HepG2 (cell line): ENCODE measurements around the gene SSBP1. TPM values are rescaled to one million over a fixed set of nuclear protein-coding genes. Genes with fewer than 3 reads are reported as not detected.

Experiments
- ELF1 ChIP-seq: sonication (generic); formaldehyde crosslinking; IDR thresholded peaks from 2 replicates; pipeline ENCODE4 v1.4.0; 2020; ENCODE audit warnings: missing genetic modification reagents
- FOXA3 ChIP-seq: IDR thresholded peaks from 2 replicates; pipeline ENCODE4 v1.6.1; 2016; ENCODE audit warnings: missing genetic modification reagents, missing compliant biosample characterization
- GFI1 ChIP-seq: sonication (generic); formaldehyde crosslinking; IDR thresholded peaks from 2 replicates; pipeline ENCODE4 v1.5.0; 2020; ENCODE audit warnings: missing genetic modification reagents, mild to moderate bottlenecking, borderline replicate concordance
- GTF2F1 ChIP-seq: fragments of 150-350 bp; IDR thresholded peaks from 2 replicates; pipeline ENCODE4 v1.6.1; 2014; ENCODE audit warnings: low read length
- HMGA1 ChIP-seq: sonication (generic); formaldehyde crosslinking; conservative IDR thresholded peaks from 2 replicates; pipeline ENCODE4 v1.4.0; 2020; ENCODE audit warnings: missing genetic modification reagents
- KDM1A ChIP-seq: IDR thresholded peaks from 2 replicates; pipeline ENCODE4 v1.6.1; 2016; ENCODE audit warnings: missing compliant biosample characterization
- KLF9 ChIP-seq: IDR thresholded peaks from 2 replicates; pipeline ENCODE4 v1.6.1; 2016; ENCODE audit warnings: low read depth
- NONO ChIP-seq, 2 experiments: fragments of 450-650 bp in 1 of 2; sonication (generic) in 1 of 2; formaldehyde crosslinking in 1 of 2; IDR thresholded peaks in 1 of 2; conservative IDR thresholded peaks in 1 of 2; 2 replicates each; pipeline versions ENCODE4 v1.6.1 to v1.8.0; 2017 to 2022; ENCODE audit warnings: mild to moderate bottlenecking in 1 of 2, missing genetic modification reagents in 1 of 2, moderate library complexity in 1 of 2
- SIN3A ChIP-seq: IDR thresholded peaks from 2 replicates; pipeline ENCODE4 v1.6.1; 2011; ENCODE audit warnings: low read depth, mild to moderate bottlenecking, control low read depth, low read length, borderline replicate concordance
- SMARCC2 ChIP-seq: fragments of 450-650 bp; IDR thresholded peaks from 2 replicates; pipeline ENCODE4 v1.6.1; 2017; ENCODE audit warnings: antibody characterized with exemption, mild to moderate bottlenecking
- SOX5 ChIP-seq: IDR thresholded peaks from 2 replicates; pipeline ENCODE4 v1.6.1; 2016; ENCODE audit warnings: borderline replicate concordance
- SP5 ChIP-seq: IDR thresholded peaks from 2 replicates; pipeline ENCODE4 v1.6.1; 2016; ENCODE audit warnings: low read depth, borderline replicate concordance
- TCF7 ChIP-seq: sonication (generic); IDR thresholded peaks from 2 replicates; pipeline ENCODE4 v1.6.1; 2016; ENCODE audit warnings: antibody characterized with exemption, low read depth
- ZMYM3 ChIP-seq: sonication (generic); formaldehyde crosslinking; IDR thresholded peaks from 2 replicates; pipeline ENCODE4 v1.5.1; 2020; ENCODE audit warnings: mild to moderate bottlenecking, missing genetic modification reagents
- ZNF142 ChIP-seq: sonication (generic); formaldehyde crosslinking; IDR thresholded peaks from 2 replicates; pipeline ENCODE4 v1.4.0; 2020; ENCODE audit warnings: missing genetic modification reagents
- ZNF350 ChIP-seq: sonication (generic); formaldehyde crosslinking; IDR thresholded peaks from 2 replicates; pipeline ENCODE4 v1.4.0; 2020; ENCODE audit warnings: mild to moderate bottlenecking, low read depth, missing genetic modification reagents, borderline replicate concordance
- ZNF589 ChIP-seq: sonication (generic); formaldehyde crosslinking; conservative IDR thresholded peaks from 2 replicates; pipeline ENCODE4 v1.8.0; 2022; ENCODE audit warnings: mild to moderate bottlenecking, moderate library complexity, missing genetic modification reagents
- ZNF891 ChIP-seq: sonication (generic); formaldehyde crosslinking; IDR thresholded peaks from 2 replicates; pipeline ENCODE4 v1.5.0; 2020; ENCODE audit warnings: mild to moderate bottlenecking, missing genetic modification reagents
- polyA plus RNA-seq, 8 experiments: library from polyadenylated mRNA; depleted of rRNA in 3 of 8; stranded (reverse) in 7 of 8; unstranded in 1 of 8; fragments of >200 nt; fragmentation: Illumina TruSeq in 4 of 8; extraction: Trizol in 4 of 8; gene quantifications; 2 replicates each; pipeline versions ENCODE4 v1.2.1 to v1.2.3, GENCODE V29; 2011 to 2016; ENCODE audit warnings: low read depth in 4 of 8, missing spikeins in 1 of 8, mixed read lengths in 1 of 8; ENCODE audit not compliant: insufficient read depth in 1 of 8
- total RNA-seq, 5 experiments: library from RNA; depleted of rRNA; stranded (reverse); fragments of >200 nt; fragmentation: Illumina TruSeq; extraction: Trizol; gene quantifications; 2 replicates each; pipeline ENCODE4 v1.2.3, GENCODE V29; 2016; ENCODE audit warnings: low read depth in 1 of 5
- TF ChIP-seq, protein P1 (sequence below): IDR thresholded peaks from 2 replicates; pipeline ENCODE4 v1.6.1; 2016; ENCODE audit warnings: control low read depth
- TF ChIP-seq, protein P2 (sequence below): sonication (generic); formaldehyde crosslinking; IDR thresholded peaks from 2 replicates; pipeline ENCODE4 v1.8.1; 2023; ENCODE audit warnings: mild to moderate bottlenecking, missing genetic modification reagents, borderline replicate concordance

Gene SSBP1
- total and polyA plus RNA-seq, 2 of the 13 experiments (the other 11 are each of a cell fraction or from before 2014, with no cell fraction given), result 64.4 to 254 TPM

DNA sequence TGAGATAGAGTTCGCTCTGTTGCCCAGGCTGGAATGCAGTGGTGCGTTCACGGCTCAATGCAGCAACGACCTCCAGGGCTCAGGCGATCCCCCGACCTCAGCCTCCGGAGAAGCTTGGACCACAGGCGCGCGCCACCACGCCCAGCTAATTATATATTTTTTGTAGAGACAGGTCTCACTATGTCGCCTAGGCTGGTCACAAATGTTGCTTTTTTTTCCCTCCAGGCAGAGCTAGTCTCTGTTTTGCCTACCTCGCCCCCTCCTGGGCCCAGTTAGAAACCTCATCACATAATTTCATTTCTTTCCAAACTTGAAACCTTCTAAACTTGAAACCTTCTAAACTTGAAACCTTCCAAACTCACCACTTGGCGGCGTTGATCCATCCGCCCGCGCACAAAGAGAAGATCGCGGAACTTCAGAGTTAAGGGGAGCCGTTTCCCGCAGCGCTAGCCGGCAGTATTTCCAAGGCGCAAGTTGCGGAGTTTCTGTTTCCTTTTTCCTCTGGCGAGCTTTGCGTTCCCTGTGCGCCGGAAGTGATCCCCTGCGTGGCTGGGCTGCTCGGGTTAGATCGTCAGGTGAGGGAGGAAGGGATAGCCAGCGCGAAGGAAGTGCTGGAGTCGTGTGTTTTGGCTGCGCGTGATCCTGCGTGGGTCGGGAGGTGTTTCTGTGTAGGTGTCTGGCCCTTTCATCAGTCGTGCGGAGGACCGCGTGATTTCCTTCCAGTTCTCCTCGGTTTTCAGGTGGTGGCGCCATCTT is at the start of gene SSBP1 (continued):
- peak; percentile 37; the same call in 1 of the 2 replicates for TF ChIP-seq ZNF142 (CRISPR knock-in tag)
- TF ChIP-seq TCF7, result peak; percentile 35; the same call in 1 of the 2 replicates
- peak; percentile 88 for TF ChIP-seq FOXA3 (CRISPR knock-in tag)
- 0 out of 2 replicates have a peak, but pooled peaks have one; percentile 72 for TF ChIP-seq ZNF589 (CRISPR knock-in tag)
- TF ChIP-seq SP5 (CRISPR knock-in tag), result no peak; the same call in 1 of the 2 replicates
- no peak for TF ChIP-seq SMARCC2
- TF ChIP-seq KLF9 (CRISPR knock-in tag), result no peak
- no peak for TF ChIP-seq NONO (IDR thresholded peaks at IDR 0.05)
- peak; percentile 96 for TF ChIP-seq NONO (CRISPR knock-in tag; conservative IDR thresholded peaks at IDR 0.05)
- TF ChIP-seq ZNF891 (CRISPR knock-in tag), result peak; percentile 88
- TF ChIP-seq ELF1 (CRISPR knock-in tag), result peak; percentile 93
- no peak for TF ChIP-seq KDM1A (CRISPR knock-in tag)
- peak; percentile 80 for TF ChIP-seq ZMYM3 (CRISPR knock-in tag)
- peak; percentile 98 for TF ChIP-seq ZNF350 (CRISPR knock-in tag)
- 0 out of 2 replicates have a peak, but pooled peaks have one; percentile 51 for TF ChIP-seq GFI1 (CRISPR knock-in tag)
- peak; percentile 87; the same call in 1 of the 2 replicates for TF ChIP-seq SIN3A
- peak; percentile 74; the same call in 1 of the 2 replicates for TF ChIP-seq SOX5 (CRISPR knock-in tag)
- peak; percentile 51; the same call in 1 of the 2 replicates for TF ChIP-seq GTF2F1
- no peak for TF ChIP-seq HMGA1 (CRISPR knock-in tag)
- TF ChIP-seq, protein P1, sequence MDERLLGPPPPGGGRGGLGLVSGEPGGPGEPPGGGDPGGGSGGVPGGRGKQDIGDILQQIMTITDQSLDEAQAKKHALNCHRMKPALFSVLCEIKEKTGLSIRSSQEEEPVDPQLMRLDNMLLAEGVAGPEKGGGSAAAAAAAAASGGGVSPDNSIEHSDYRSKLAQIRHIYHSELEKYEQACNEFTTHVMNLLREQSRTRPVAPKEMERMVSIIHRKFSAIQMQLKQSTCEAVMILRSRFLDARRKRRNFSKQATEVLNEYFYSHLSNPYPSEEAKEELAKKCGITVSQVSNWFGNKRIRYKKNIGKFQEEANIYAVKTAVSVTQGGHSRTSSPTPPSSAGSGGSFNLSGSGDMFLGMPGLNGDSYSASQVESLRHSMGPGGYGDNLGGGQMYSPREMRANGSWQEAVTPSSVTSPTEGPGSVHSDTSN (CRISPR knock-in tag), result no peak
- TF ChIP-seq, protein P2, sequence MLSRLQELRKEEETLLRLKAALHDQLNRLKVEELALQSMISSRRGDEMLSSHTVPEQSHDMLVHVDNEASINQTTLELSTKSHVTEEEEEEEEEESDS (CRISPR knock-in tag), result no peak
